Cerebellar nuclear complex (tissue), 1 donor: ENCODE measurements around the gene DNAJC4.

ENCODE experiments used
- DNase-seq, 2 experiments: peaks; one replicate each; lab custom pipeline; 2025; lab: John Stamatoyannopoulos, UW

DNAJC4 gene

GRCh38 chr11:64278576-64279190, 48.3 kb downstream of the DNAJC4 start:
- DNase-seq: no peak

GRCh38 chr11:64281957-64282770, 51.8 kb downstream of the DNAJC4 start:
- DNase-seq: no peak

- no peak for DNase-seq
These were observed 52.7 kb downstream of the DNAJC4 start for GRCh38 chr11:64283092-64283491.
